IPS-NIHi7 (cell line): Measurements from ENCODE around the gene HOXB6.
A peak's percentile ranks its signal among the peaks of the same experiment; 100 is the strongest.

Source experiments
- DNase-seq: peaks from one replicate; pipeline ENCODE4 v3.0.0; 2012; ENCODE audit warnings: mixed read lengths; ENCODE audit errors: extremely low spot score

The HOXB6 gene

GRCh38 chr17:48604770-48605329, at the start of gene HOXB6:
HOXB6 (minus strand) TSS chr17:48604986; CDS start chr17:48598150, 6,836 bp downstream.
- no peak for DNase-seq

GRCh38 chr17:48649741-48650140, 45.0 kb upstream of the HOXB6 start:
- DNase-seq, result no peak

GRCh38 chr17:48647963-48648245, 43.1 kb upstream of the HOXB6 start:
- DNase-seq, result no peak

GRCh38 chr17:48647103-48647962, 42.5 kb upstream of the HOXB6 start:
- peak; percentile 71 for DNase-seq

- DNase-seq, result peak; percentile 51
Observed at GRCh38 chr17:48646183-48647102, 41.7 kb upstream of the HOXB6 start.

GRCh38 chr17:48645639-48646182, 40.9 kb upstream of the HOXB6 start:
- DNase-seq, result no peak

GRCh38 chr17:48644910-48645557, 40.2 kb upstream of the HOXB6 start:
- DNase-seq, result no peak

- no peak for DNase-seq
Observed at GRCh38 chr17:48644159-48644558, 39.4 kb upstream of the HOXB6 start.

GRCh38 chr17:48643697-48644012, 38.9 kb upstream of the HOXB6 start:
- DNase-seq, result no peak

GRCh38 chr17:48642843-48643696, 38.3 kb upstream of the HOXB6 start:
- DNase-seq, result no peak

- peak; percentile 80 for DNase-seq
Observed at GRCh38 chr17:48642059-48642842, 37.5 kb upstream of the HOXB6 start.

GRCh38 chr17:48641541-48642058, 36.8 kb upstream of the HOXB6 start:
- DNase-seq, result no peak

- DNase-seq, result no peak
Observed at GRCh38 chr17:48640858-48641180, 36.0 kb upstream of the HOXB6 start.

GRCh38 chr17:48639982-48640857, 35.4 kb upstream of the HOXB6 start:
- no peak for DNase-seq

- no peak for DNase-seq
Observed at GRCh38 chr17:48639136-48639535, 34.4 kb upstream of the HOXB6 start.

GRCh38 chr17:48637323-48638260, 32.8 kb upstream of the HOXB6 start:
- no peak for DNase-seq

- DNase-seq, result peak; percentile 93
Observed at GRCh38 chr17:48636177-48637018, 31.6 kb upstream of the HOXB6 start.
